ENCODE results near the gene TTC24.
A peak's percentile ranks its signal among the peaks of the same experiment; 100 is the strongest.
"Not testable (repeated sequence)": the region's sequence is repeated elsewhere in the genome, so short reads cannot be mapped to it uniquely, and the experiment has no call there.

Gene TTC24

DNA sequence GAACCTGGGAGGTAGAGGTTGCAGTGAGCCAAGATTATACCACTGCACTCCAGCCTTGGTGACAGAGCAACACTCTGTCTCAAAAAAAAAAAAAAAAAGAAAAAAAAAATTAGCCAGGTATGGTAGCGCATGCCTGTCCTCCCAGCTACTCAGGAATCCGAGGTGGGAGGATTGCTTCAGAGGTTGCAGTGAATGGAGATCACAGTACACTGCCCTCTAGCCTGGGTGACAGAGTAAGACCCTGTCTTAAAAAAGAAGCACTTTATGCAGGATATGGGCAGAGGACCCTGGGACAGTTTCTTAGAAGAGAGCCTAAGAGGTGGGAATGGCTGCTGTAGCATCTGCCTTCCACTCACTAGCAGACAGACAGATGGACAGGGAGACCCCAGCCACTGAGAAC, 30.1 kb upstream of the TTC24 start:
- H3K4me1 Mint-ChIP-seq: peaks cover 38 to 47% of the 10 kb centered on the region in 2 donors
- no peaks in the 10 kb centered on the region for H3K27me3 Mint-ChIP-seq
- H3K27ac Mint-ChIP-seq: no peak overlapping the region
- DNase-seq (no peak), ATAC-seq (replicated peaks) (no peak)
- H3K36me3 Mint-ChIP-seq: peaks cover 0 to 1% of the 10 kb centered on the region in 2 donors
- H3K9me3 Mint-ChIP-seq: no peaks in the 10 kb centered on the region
- no peak overlapping the region for H3K4me3 Mint-ChIP-seq

GRCh38 chr1:156549831-156550230, 29.7 kb upstream of the TTC24 start:
- DNase-seq (no peak), ATAC-seq (replicated peaks) (no peak)
- Mint-ChIP-seq H3K27me3 (no peaks in the 10 kb centered on the region), H3K9me3 (no peaks in the 10 kb centered on the region), H3K36me3 (peaks cover 0 to 1% of the 10 kb centered on the region in 2 donors), H3K27ac (no peak overlapping the region), H3K4me3 (no peak overlapping the region), H3K4me1 (peaks cover 37 to 47% of the 10 kb centered on the region in 2 donors)

- Mint-ChIP-seq H3K36me3 (peaks cover 0 to 1% of the 10 kb centered on the region in 2 donors), H3K27me3 (no peaks in the 10 kb centered on the region), H3K4me3 (no peak overlapping the region), H3K9me3 (no peaks in the 10 kb centered on the region), H3K4me1 (peaks cover 39 to 51% of the 10 kb centered on the region in 2 donors), H3K27ac (no peak overlapping the region)
- ATAC-seq (replicated peaks): no peak
- DNase-seq: no peak
These were observed 29.2 kb upstream of the TTC24 start for GRCh38 chr1:156550346-156550745.

GRCh38 chr1:156551066-156551643, 28.4 kb upstream of the TTC24 start:
- peaks cover 39 to 58% of the 10 kb centered on the region in 2 donors for H3K4me1 Mint-ChIP-seq
- no peaks in the 10 kb centered on the region for H3K27me3 Mint-ChIP-seq
- no peaks in the 10 kb centered on the region for H3K9me3 Mint-ChIP-seq
- H3K4me3 Mint-ChIP-seq: no peak overlapping the region
- H3K36me3 Mint-ChIP-seq: peaks cover 0 to 1% of the 10 kb centered on the region in 2 donors
- H3K27ac Mint-ChIP-seq: peak overlapping the region; percentile 54
- DNase-seq: no peak
- peak; percentile 60 to 68 for ATAC-seq (replicated peaks)

DNA sequence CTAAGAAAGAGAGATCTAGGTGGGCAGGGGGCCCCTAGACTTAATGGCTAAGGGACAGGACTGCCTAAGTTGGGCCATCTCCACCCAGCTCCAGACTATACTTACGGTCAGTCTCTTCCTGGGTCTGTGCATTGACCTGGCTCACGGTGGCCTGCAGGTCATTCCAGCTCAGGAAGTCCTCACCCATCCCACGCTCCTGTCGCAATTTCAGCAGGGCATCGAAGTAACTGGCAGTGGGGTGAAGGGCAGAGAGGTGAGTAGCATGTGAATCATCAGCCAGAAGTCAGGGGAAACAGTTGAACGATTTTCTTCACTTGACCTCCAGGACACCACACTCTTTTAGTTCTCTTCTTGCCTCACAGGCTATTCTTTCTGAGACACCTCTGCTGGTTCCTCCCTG, 27.7 kb upstream of the TTC24 start:
- H3K36me3 Mint-ChIP-seq: no peaks in the 10 kb centered on the region
- H3K27me3 Mint-ChIP-seq: no peaks in the 10 kb centered on the region
- H3K4me1 Mint-ChIP-seq: peaks cover 39 to 58% of the 10 kb centered on the region in 2 donors
- H3K27ac Mint-ChIP-seq: peak overlapping the region; percentile 54
- ATAC-seq (replicated peaks) (peak; percentile 19 to 46), DNase-seq (no peak)
- peak overlapping the region in 1 of 2 donors; percentile 2 for H3K4me3 Mint-ChIP-seq
- H3K9me3 Mint-ChIP-seq: no peaks in the 10 kb centered on the region

DNA sequence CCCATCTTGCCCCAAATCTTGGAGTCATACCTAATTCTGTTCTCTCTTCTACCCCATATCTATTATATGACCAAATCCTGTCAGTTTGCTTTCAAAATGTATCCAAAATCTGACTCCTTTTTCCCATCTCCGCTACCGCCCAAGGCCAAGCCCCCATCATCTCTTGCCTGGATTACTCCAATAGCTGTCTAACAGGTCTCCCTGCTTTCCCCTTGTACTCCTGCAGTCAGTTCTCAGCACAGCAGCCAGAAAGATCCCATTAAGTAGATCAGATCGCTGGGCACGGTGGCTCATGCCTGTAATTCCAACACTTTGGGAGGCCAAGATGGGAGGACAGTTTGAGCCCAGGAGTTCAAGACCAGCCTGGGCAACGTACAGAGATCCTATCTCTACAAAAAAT, 27.0 kb upstream of the TTC24 start:
- Mint-ChIP-seq H3K27me3 (no peaks in the 10 kb centered on the region), H3K4me1 (peaks cover 37 to 58% of the 10 kb centered on the region in 2 donors), H3K36me3 (no peaks in the 10 kb centered on the region), H3K27ac (no peak overlapping the region), H3K9me3 (no peaks in the 10 kb centered on the region), H3K4me3 (peak overlapping the region in 1 of 2 donors; percentile 2)
- DNase-seq (no peak), ATAC-seq (replicated peaks) (no peak)

- H3K27me3 Mint-ChIP-seq, H3K36me3 Mint-ChIP-seq, H3K9me3 Mint-ChIP-seq: not testable (repeated sequence)
- Mint-ChIP-seq H3K4me3 (peak overlapping the region; percentile 1 to 19), H3K4me1 (peaks cover 37 to 58% of the 10 kb centered on the region in 2 donors), H3K27ac (peak overlapping the region; percentile 14)
- ATAC-seq (replicated peaks) (peak; percentile 59 to 60), DNase-seq (peak; percentile 11)
These were observed 26.6 kb upstream of the TTC24 start for GRCh38 chr1:156552937-156553336.

DNA sequence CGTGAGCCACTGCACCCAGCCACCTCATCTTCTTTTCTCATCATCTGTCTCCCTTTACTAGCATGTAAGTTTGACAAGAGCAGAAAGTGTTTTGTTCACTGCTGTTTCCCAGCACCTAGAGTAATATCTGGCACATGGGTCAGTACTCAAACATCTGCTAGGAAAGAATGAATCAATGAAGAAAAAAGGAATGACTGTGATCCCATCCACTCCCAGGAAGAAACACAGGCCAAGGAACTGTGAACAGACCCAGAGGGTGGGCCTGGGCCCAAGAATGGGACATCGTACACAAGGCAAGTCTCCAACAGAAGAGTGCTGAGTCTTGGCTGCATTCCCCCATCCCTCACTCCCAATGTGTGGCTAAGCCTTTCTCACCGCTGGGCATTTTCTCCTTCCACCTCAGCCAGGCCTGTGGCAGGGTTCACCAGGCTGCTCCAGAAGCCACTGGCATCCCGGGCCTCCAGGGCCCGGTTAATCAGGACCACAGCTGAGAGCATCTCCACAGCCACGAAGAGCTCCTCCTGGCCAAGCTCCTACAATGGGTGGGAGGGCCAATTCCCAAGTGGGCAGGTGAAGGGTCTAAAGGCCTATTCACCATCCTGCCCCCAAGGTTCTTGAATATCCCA, 25.6 kb upstream of the TTC24 start:
- H3K27ac Mint-ChIP-seq: peak overlapping the region; percentile 65
- DNase-seq: no peak
- no peak for ATAC-seq (replicated peaks)
- H3K4me3 Mint-ChIP-seq: no peak overlapping the region
- no peaks in the 10 kb centered on the region for H3K9me3 Mint-ChIP-seq
- no peaks in the 10 kb centered on the region for H3K27me3 Mint-ChIP-seq
- peaks cover 37 to 58% of the 10 kb centered on the region in 2 donors for H3K4me1 Mint-ChIP-seq
- no peaks in the 10 kb centered on the region for H3K36me3 Mint-ChIP-seq

GRCh38 chr1:156554971-156555370, 24.6 kb upstream of the TTC24 start:
- DNase-seq (no peak), ATAC-seq (replicated peaks) (peak in 1 of 2 donors; percentile 53)
- Mint-ChIP-seq H3K27ac (no peak overlapping the region), H3K9me3 (no peaks in the 10 kb centered on the region), H3K27me3 (no peaks in the 10 kb centered on the region), H3K4me1 (peaks cover 41 to 67% of the 10 kb centered on the region in 2 donors), H3K36me3 (no peaks in the 10 kb centered on the region), H3K4me3 (no peak overlapping the region)

- ATAC-seq (replicated peaks) (no peak), DNase-seq (no peak)
- Mint-ChIP-seq H3K27ac (peak overlapping the region; percentile 62), H3K4me1 (peaks cover 38 to 62% of the 10 kb centered on the region in 2 donors), H3K36me3 (no peaks in the 10 kb centered on the region), H3K4me3 (no peak overlapping the region), H3K27me3 (no peaks in the 10 kb centered on the region), H3K9me3 (no peaks in the 10 kb centered on the region)
These were observed 23.8 kb upstream of the TTC24 start for GRCh38 chr1:156555715-156556114.

DNA sequence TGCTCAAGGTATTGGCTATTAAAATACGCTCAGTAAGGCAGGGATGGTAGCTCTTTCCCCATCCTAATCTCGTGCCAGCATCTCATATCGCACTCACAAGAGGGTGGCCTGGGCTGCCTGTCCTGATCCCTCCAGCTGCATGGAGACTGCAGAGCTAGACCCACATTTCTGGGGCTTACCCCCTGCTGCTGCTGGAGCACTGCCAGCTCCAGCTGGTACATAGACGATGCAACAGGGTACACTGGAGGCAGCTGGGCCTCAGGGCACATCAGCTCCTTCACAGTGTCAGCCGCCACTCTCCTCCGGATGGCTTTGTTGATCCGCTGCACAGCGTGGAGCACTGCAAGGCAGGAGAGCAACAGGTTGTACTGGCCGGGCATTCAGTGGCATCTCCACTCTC, 23.2 kb upstream of the TTC24 start:
- Mint-ChIP-seq H3K9me3 (no peaks in the 10 kb centered on the region), H3K36me3 (no peaks in the 10 kb centered on the region), H3K4me3 (no peak overlapping the region), H3K27me3 (no peaks in the 10 kb centered on the region), H3K4me1 (peaks cover 33 to 56% of the 10 kb centered on the region in 2 donors), H3K27ac (no peak overlapping the region)
- DNase-seq (no peak), ATAC-seq (replicated peaks) (no peak)

- no peaks in the 10 kb centered on the region for H3K36me3 Mint-ChIP-seq
- no peaks in the 10 kb centered on the region for H3K27me3 Mint-ChIP-seq
- H3K9me3 Mint-ChIP-seq: no peaks in the 10 kb centered on the region
- DNase-seq (no peak), ATAC-seq (replicated peaks) (peak; percentile 91 to 98)
- H3K27ac Mint-ChIP-seq: no peak overlapping the region
- peaks cover 10 to 27% of the 10 kb centered on the region in 2 donors for H3K4me1 Mint-ChIP-seq
- no peak overlapping the region for H3K4me3 Mint-ChIP-seq
These were observed 20.3 kb upstream of the TTC24 start for GRCh38 chr1:156559086-156559796.

DNA sequence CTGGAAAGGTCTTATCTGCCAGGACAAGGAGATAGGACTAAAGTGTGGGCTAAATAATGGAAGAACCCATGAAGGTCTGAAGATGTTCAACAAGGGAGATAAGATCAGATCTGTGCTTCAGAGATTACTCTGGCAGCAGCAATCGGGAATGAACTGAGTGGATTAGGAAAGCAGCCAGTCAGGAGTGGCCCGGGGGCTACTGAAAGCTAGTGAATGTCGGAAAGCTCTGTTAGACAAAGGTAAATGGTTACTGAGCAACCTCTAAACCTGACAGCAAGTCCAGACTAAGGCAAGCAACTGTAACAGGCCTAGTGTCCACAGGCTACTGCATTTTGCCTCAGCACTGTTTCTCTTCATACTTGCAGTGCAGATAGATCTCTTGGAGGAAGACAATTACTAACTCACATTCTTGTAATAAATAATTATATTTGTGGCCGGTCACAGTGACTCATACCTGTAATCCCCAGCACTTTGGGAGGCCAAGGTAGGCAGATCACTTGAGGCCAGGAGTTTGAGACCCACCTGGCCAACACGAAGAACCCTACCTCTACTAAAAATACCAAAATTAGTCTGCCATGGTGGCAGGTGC, 19.6 kb upstream of the TTC24 start:
- H3K27ac Mint-ChIP-seq: no peak overlapping the region
- H3K27me3 Mint-ChIP-seq: no peaks in the 10 kb centered on the region
- no peaks in the 10 kb centered on the region for H3K36me3 Mint-ChIP-seq
- DNase-seq: no peak
- H3K9me3 Mint-ChIP-seq: no peaks in the 10 kb centered on the region
- peaks cover 7 to 20% of the 10 kb centered on the region in 2 donors for H3K4me1 Mint-ChIP-seq
- H3K4me3 Mint-ChIP-seq: no peak overlapping the region
- no peak for ATAC-seq (replicated peaks)

- H3K27ac Mint-ChIP-seq: no peak overlapping the region
- no peaks in the 10 kb centered on the region for H3K36me3 Mint-ChIP-seq
- no peak for DNase-seq
- H3K27me3 Mint-ChIP-seq: no peaks in the 10 kb centered on the region
- H3K4me1 Mint-ChIP-seq: peaks cover 4 to 14% of the 10 kb centered on the region in 2 donors
- no peaks in the 10 kb centered on the region for H3K9me3 Mint-ChIP-seq
- no peak for ATAC-seq (replicated peaks)
- no peak overlapping the region for H3K4me3 Mint-ChIP-seq
These were observed 18.8 kb upstream of the TTC24 start for GRCh38 chr1:156560585-156561163.
